Astrocyte of the cerebellum (primary cell): ENCODE results near the gene INO80E.

ENCODE experiments used
- DNase-seq: peaks from one replicate; pipeline ENCODE4 v3.0.0-alpha.2; 2011; ENCODE audit warnings: low read depth
- H3K4me3 ChIP-seq: 2 replicates; pipeline ENCODE4 v1.5.1; 2011; ENCODE audit warnings: mild to moderate bottlenecking, low read depth, low read length, moderate library complexity
- in situ Hi-C: cut with HindIII; loops from 2 replicates; pipeline ENCODE4 v1.10.0; 2017; ENCODE audit warnings: low sequenced_read_pairs
- TF ChIP-seq, protein P1 (sequence below): IDR thresholded peaks from 2 replicates; pipeline ENCODE4 v1.5.1; 2012; ENCODE audit warnings: low read length, low read depth, moderate library complexity, mild to moderate bottlenecking; ENCODE audit errors: missing control alignments

INO80E gene

DNA sequence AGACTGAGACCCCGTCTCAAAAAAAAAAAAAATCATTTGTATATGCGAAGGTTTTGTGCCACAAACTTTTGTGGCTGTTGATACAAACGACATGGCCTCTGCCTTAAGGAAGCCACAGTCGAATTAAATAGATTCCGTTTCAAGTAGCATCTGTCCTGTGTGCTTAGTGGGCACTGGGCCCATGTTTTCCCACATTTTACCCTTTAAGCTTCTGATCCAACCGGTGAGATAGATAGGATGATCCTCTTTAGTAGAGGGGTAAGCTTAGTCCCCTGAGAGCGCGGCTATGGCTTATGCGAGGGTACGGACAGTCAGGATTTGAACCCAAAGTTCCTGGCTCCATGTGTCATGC lies 34.9 kb upstream of the INO80E start:
- H3K4me3 ChIP-seq: peak overlapping the region; percentile 63
- TF ChIP-seq, protein P1, sequence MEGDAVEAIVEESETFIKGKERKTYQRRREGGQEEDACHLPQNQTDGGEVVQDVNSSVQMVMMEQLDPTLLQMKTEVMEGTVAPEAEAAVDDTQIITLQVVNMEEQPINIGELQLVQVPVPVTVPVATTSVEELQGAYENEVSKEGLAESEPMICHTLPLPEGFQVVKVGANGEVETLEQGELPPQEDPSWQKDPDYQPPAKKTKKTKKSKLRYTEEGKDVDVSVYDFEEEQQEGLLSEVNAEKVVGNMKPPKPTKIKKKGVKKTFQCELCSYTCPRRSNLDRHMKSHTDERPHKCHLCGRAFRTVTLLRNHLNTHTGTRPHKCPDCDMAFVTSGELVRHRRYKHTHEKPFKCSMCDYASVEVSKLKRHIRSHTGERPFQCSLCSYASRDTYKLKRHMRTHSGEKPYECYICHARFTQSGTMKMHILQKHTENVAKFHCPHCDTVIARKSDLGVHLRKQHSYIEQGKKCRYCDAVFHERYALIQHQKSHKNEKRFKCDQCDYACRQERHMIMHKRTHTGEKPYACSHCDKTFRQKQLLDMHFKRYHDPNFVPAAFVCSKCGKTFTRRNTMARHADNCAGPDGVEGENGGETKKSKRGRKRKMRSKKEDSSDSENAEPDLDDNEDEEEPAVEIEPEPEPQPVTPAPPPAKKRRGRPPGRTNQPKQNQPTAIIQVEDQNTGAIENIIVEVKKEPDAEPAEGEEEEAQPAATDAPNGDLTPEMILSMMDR: no peak
- in situ Hi-C loops: no loop called here
- no peak for DNase-seq

DNA sequence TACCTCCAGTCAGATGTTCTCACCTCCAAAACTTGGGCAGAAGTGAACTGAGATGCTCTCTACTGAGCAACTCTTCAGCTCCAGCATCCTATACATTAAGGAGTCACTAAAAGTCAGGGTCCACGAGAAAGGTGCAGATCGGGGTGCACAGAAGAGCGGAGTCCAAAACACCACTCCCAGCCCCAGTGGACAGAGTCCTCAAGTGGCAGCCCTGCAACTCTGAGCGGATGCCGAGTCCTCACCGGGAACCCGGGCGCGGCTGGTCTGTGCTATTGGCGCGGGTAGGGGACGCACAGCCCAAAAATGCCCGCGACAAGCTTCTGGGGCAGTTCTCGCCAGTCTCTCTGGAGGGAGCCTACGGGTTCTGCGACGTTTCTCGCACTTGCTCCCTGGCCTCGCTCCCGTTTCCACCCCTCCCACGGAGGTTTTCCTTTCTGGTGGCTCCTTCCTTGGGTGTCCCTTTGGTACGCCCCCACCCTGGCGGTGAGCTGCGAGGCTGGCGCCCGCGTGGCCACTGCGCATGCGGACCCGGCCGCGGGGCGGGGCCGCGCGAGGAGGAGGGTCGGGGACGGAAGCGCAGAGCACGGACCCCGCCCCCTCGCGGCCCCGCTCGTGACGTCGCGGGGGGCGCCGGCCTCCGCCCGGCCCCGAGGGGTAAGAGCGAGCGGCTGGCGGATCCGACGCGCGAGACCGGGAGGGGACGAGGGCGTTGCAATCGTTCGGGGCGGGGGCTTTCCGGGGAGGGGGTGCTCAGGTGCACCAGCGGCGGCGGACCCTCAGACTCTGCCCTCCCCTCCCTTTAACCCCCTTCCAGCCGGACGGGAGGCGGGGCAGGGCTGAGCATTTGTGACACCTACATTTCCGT lies 34.3 kb upstream of the INO80E start, which contains the start of gene TMEM219:
TMEM219 (plus strand) TSS at position 601 of the 865 bp plus-strand sequence. CDS start 1,065 bp downstream, outside the sequence.
- peak within 1 kb of the TSS; percentile 63 for H3K4me3 ChIP-seq
- peak; percentile 41 for DNase-seq
- in situ Hi-C loops: no loop called here

DNA sequence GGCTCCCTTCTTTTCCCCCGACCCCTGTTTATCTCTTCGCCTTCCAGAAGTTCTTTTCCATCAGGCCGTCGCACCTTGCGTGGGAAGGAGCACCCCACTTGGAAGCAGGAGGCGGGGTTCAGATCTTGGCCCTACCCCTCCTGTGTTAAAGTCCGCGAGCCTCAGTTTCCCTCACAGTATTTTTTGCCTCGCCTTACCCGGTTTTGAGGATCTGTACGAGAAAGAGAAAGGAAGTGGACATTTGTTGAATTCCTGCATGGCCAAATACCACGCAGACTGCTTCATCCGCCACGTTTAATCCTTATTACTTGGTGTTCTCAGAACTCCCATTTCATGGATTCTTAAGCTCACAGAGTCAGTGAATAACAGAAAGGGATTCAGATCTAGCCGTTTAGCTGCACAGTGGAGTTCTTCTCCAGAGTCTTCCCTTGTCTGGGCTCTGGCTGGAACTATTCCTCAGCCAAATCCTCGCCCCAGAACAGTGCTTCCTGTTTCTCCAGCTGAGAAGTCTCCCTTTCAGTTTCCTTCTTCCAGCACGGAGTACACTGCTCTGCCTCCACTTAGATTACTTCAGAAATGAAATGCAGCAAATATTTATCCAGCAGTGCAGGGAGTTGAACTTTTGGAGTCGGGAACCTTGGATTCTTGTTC lies 33.6 kb upstream of the INO80E start:
- in situ Hi-C loops: no loop called here
- DNase-seq: no peak
- TF ChIP-seq, protein P1: no peak
- peak overlapping the region; percentile 63 for H3K4me3 ChIP-seq

More for the DNA sequence above, 34.3 kb upstream of the INO80E start, which contains the start of gene TMEM219:
- TF ChIP-seq, protein P1: peak; percentile 48

DNA sequence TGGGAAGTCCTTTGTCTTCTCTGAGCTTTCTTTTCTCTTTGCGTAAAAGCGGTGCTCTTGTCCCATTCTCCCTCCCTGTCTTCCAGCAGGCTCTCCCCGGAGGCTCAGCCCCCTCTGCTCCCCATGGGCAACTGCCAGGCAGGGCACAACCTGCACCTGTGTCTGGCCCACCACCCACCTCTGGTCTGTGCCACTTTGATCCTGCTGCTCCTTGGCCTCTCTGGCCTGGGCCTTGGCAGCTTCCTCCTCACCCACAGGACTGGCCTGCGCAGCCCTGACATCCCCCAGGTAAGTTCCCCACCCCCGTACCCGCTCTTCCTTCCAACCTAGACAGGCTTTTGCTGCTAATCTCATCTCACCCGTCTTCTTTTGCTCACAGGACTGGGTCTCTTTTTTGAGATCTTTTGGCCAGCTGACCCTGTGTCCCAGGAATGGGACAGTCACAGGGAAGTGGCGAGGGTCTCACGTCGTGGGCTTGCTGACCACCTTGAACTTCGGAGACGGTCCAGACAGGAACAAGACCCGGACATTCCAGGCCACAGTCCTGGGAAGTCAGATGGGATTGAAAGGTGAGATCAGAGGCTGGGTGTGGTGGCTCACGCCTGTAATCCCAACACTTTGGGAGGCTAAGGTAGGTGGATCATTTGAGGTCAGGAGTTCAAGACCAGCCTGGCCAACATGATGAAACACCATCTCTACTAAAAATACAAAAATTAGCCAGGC lies 32.9 kb upstream of the INO80E start:
- peak overlapping the region; percentile 63 for H3K4me3 ChIP-seq
- DNase-seq: no peak
- in situ Hi-C loops: no loop called here
- TF ChIP-seq, protein P1: no peak

DNA sequence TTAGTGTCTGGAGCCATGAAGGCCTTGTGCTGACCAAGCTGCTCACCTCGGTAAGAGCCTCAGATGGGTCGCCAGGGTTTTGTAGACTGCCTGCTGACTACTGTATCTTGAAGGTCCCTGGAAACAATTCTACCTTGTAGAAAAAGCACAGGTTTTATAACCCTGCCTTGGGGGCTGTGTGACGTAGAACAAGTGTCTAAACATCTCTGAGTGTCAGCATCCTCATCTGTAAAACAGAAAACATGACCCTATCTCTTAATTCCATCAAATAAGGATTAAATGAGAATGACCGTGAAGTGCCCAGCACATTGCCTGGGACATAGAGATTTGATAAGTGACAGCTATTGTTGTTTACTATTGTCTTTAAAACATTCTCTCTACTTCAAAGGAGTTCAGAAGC lies 27.8 kb upstream of the INO80E start:
- TF ChIP-seq, protein P1: no peak
- DNase-seq: no peak
- H3K4me3 ChIP-seq: no peak overlapping the region
- in situ Hi-C loops: no loop called here

DNA sequence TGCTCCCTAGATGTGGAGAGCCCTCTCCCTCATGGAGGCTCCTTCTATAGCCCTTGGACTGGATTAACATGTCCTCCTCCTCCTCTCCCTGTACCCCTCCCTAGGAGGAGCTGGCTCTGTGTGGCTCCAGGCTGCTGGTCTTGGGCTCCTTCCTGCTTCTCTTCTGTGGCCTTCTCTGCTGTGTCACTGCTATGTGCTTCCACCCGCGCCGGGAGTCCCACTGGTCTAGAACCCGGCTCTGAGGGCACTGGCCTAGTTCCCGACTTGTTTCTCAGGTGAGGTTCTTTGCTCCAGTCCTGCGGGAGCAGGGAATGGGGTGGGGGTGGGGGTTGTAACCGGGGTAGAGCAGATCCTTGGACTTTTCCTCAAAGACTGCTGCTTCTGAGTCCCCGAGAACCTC lies 24.7 kb upstream of the INO80E start:
- DNase-seq: no peak
- TF ChIP-seq, protein P1: no peak
- in situ Hi-C loops: no loop called here
- no peak overlapping the region for H3K4me3 ChIP-seq
